Cerebellar nuclear complex (tissue), 1 donor: ENCODE results near the gene DIPK2B.

Experiments
- DNase-seq, 2 experiments: peaks; one replicate each; lab custom pipeline; 2025; lab: John Stamatoyannopoulos, UW

The DIPK2B gene

GRCh38 chrX:45157647-45158046, 43.0 kb downstream of the DIPK2B start:
- no peak for DNase-seq

GRCh38 chrX:45154462-45154861, 46.2 kb downstream of the DIPK2B start:
- no peak for DNase-seq

GRCh38 chrX:45154033-45154360, 46.7 kb downstream of the DIPK2B start:
- peak in 1 of 2 experiments; percentile 5 for DNase-seq
